ENCODE data around the gene SOX18.

GRCh38 chr20:64067733-64068307, 18.4 kb upstream of the SOX18 start:
- TF ChIP-seq CTCF (conservative IDR thresholded peaks at IDR 0.05; ENCODE audit: low read depth, low read length) (no peak), POLR2A (IDR thresholded peaks at IDR 0.05; ENCODE audit: low read depth, low read length) (no peak), CHD1 (IDR thresholded peaks at IDR 0.05; ENCODE audit: low read depth, low read length) (no peak), USF2 (IDR thresholded peaks at IDR 0.05; ENCODE audit: low read depth, low read length) (no peak), BHLHE40 (IDR thresholded peaks at IDR 0.05; ENCODE audit: low read depth, low read length) (no peak), CEBPB (IDR thresholded peaks at IDR 0.05; ENCODE audit: low read depth, low read length) (no peak), FOS (IDR thresholded peaks at IDR 0.05; ENCODE audit: low read depth, low read length) (no peak)
